ENCODE measurements around the gene TSPAN4.

TSPAN4 gene

DNA sequence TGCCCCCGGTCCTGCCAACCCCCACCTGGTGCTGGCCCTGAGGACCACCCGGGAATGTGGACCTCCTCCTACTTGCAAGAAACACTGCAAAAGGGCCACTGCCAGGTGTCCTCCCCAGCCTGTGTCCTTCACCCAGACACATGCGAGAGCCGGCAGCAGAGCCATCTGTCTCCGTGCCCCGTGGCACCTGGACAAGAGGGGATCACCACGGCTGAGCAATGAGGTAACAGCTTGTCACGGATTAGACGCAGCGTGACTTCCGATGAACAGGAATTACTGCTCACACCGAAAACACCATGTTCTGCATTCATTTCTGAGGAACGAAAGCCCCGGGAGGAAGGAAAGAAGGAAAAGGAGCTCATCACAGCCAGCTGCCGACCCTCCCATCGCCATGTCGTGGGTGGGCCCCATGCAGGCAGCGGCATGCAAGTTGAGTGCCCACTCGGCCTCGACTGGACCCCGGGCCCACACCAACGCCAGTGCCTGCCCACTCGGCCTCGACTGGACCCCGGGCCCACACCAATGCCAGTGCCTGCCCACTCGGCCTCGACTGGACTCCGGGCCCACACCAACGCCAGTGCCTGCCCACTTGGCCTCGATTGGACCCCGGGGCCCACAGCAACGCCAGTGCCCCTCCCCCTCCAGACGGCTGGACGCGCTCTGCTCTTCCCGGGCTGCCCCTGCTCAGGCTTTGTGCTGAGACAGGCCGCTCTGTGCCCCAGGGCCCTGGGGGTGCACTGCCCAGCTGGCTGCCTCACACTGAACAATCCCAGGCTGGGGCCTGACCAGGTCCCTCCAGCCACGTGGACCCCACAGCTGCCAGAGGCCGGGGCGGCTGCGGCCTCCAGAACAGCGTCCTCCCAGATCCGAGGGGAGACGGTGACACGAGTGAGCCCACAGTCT, 45.9 kb downstream of the TSPAN4 start:
- no peak for DNase-seq (ENCODE audit: low read depth in 2 of 2)
- TF ChIP-seq, protein P1, sequence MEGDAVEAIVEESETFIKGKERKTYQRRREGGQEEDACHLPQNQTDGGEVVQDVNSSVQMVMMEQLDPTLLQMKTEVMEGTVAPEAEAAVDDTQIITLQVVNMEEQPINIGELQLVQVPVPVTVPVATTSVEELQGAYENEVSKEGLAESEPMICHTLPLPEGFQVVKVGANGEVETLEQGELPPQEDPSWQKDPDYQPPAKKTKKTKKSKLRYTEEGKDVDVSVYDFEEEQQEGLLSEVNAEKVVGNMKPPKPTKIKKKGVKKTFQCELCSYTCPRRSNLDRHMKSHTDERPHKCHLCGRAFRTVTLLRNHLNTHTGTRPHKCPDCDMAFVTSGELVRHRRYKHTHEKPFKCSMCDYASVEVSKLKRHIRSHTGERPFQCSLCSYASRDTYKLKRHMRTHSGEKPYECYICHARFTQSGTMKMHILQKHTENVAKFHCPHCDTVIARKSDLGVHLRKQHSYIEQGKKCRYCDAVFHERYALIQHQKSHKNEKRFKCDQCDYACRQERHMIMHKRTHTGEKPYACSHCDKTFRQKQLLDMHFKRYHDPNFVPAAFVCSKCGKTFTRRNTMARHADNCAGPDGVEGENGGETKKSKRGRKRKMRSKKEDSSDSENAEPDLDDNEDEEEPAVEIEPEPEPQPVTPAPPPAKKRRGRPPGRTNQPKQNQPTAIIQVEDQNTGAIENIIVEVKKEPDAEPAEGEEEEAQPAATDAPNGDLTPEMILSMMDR (IDR thresholded peaks at IDR 0.05; ENCODE audit: low read depth, low read length) = no peak
- no peak overlapping the region for H3K4me3 ChIP-seq (replicated peaks in 1 of 2; ENCODE audit: low read depth in 2 of 2, low read length in 2 of 2)

DNA sequence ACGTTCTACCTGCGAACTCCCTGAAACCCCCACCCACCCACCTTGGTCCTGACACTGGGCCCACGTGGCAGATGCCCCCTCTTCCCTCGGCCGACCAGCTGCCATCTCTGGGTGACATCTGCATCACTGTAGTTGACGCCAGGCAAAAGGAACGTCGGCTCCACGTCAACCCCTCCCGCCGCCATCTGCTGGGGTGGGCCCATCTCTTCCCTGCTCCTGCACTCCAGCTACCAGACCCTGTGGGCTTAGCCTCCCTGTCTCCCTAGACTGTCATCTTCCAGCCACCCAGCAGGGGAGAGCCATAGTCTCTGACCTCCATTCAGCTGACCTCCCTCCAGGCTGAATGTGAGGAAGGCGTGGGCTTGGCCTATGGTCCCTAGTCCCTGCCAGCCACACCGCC, 46.6 kb downstream of the TSPAN4 start:
- no peak overlapping the region for H3K4me3 ChIP-seq (replicated peaks in 1 of 2; ENCODE audit: low read depth in 2 of 2, low read length in 2 of 2)
- DNase-seq (ENCODE audit: low read depth in 2 of 2) = no peak
- TF ChIP-seq, protein P1 (IDR thresholded peaks at IDR 0.05; ENCODE audit: low read depth, low read length) = no peak

DNA sequence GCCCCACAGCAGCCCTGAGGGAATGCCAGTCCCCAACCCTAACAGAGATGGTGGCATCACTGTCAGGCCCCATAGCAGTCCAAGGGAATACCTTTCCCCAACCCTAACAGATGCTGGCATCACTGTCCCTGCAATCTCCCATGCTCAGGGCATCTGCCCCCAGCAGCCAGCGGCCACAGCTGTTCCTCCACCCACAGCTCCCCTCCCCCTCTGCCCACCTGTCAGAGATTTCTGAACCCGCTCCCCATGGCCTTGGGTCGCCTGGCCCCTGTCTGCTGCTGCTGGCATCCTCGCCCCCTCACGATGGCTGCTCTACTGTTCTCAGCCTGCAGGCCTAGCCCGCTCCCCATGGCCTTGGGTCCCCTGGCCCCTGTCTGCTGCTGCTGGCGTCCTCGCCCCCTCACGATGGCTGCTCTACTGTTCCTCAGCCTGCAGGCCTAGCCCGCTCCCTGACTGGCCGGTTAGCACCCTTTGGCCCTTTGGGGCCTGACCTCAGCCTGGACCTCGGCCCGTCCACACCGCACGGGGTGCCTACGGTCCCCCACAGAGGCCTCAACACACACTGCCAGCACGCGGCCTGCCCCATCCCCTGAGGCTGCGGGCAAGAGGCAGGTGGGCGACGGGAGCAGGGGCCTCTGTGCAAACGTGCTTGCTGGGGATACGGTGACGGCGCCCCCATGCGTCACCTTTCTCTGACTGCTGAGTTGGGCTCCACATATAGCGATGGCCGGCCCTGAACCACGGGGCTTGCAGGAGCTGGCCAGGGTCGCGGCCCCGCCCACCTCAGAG, 47.2 kb downstream of the TSPAN4 start:
- DNase-seq (ENCODE audit: low read depth in 2 of 2) = no peak
- TF ChIP-seq, protein P1 (IDR thresholded peaks at IDR 0.05; ENCODE audit: low read depth, low read length) = no peak
- no peak overlapping the region for H3K4me3 ChIP-seq (replicated peaks in 1 of 2; ENCODE audit: low read depth in 2 of 2, low read length in 2 of 2)

DNA sequence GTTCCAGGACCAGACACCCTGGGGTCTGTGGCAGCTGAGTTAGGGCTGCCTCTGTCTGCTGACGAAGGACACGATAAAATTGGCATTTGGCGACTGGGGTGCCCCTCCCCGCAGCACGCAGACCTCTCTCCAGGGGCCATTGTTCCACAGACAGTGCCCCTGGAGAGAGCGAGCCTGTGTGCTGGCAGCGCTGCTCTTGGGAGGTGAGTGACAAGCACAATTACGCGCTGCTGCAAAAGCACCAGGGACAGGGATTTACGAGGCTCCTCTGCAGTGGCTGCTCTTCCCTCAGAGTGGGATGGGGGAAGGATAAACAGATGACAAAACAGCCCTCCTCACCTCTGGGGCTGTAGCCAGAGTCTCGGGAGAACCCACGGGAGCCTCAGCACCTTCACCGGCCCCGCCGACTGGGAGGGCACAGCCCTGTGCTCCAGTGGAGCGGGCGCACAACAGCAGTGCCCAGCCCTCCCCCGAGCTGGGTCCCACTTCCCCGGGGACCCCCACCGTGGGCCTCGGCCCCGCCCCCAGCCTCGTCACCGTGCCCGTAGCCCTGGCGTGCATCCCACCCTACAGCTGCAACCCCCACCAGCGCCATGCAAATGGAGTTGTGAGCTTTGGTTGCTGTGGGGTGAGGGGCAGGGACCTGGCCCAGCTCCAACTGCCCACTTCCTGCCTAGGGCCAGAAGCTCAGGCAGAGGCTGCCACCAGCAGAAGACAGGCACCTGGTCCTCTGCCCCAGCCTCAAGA, 48.3 kb downstream of the TSPAN4 start:
- TF ChIP-seq, protein P1 (IDR thresholded peaks at IDR 0.05; ENCODE audit: low read depth, low read length) = no peak
- no peak for DNase-seq (ENCODE audit: low read depth in 2 of 2)
- no peak overlapping the region for H3K4me3 ChIP-seq (replicated peaks in 1 of 2; ENCODE audit: low read depth in 2 of 2, low read length in 2 of 2)

DNA sequence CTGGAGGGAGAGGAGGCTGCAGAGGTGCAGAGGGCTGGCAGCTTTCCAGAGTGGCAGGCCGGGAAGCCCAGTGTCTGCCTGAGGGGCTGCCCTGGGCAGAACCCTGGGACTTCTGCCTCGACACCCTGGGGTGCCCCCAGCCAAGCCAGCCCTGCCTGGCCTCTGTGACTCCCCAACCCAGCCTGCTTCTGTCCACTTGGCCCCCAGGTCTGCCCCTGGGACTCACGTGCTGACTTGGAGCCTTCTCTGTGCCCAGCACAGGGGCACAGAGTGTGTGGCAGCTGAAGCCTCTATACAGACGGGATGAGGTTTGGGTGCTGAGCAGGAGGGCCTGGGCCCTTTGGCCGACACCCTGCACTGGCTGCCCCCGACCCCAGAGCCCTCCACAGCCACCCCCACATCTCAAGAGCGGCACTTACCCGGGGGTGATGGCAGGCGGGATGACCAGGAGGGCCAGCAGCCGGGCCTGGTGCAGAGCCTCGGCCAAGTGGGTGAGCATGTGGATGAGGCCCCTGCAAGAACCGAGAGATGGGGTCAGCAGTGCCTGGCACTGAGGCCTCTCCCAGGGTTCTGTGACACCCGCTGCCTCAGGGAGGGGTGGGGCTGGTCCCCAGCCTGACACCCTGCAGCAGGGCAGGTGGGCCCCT, 50.5 kb downstream of the TSPAN4 start:
- no peak overlapping the region for H3K4me3 ChIP-seq (replicated peaks in 1 of 2; ENCODE audit: low read depth in 2 of 2, low read length in 2 of 2)
- TF ChIP-seq, protein P1 (IDR thresholded peaks at IDR 0.05; ENCODE audit: low read depth, low read length) = no peak
- DNase-seq (ENCODE audit: low read depth in 2 of 2) = no peak

DNA sequence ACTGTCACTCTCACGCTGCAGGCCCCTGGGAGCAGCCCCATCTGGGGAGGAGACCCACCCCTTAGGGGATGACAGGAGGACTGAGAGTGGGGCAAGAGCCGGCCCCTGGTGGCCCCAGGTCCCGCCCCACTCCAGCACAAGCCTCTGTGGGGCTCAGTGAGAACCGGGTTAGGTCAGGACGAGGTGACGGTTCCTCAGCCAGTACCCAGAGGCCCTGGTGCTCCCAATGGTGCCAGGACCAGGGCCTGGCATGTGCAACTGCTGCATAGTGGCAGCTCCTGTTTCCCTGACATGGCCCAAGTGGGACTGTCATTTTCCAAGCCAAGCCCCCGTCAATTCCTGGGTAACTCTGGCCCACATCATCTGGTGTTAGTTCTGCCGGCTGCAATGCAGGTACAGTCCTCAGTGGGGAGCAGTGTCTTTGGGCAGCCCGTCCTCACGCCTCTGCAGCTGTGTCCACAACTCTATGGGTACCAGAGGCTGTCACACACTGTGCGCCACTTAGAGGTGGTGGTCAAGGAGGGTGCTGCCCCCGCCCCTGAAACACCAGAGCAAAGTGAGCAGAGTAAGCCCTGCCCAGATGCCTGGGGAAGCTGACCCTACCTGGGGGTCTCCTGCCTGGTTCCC, 52.0 kb downstream of the TSPAN4 start:
- H3K4me3 ChIP-seq (replicated peaks in 1 of 2; ENCODE audit: low read depth in 2 of 2, low read length in 2 of 2) = no peak overlapping the region
- TF ChIP-seq, protein P1 (IDR thresholded peaks at IDR 0.05; ENCODE audit: low read depth, low read length) = peak; percentile 2
- no peak for DNase-seq (ENCODE audit: low read depth in 2 of 2)
